DOHH2 (cell line): ENCODE measurements around the gene DDX60.

Experiments
- CTCF ChIP-seq: fragments of 200-600 bp; sonication (generic); IDR thresholded peaks from one replicate; pipeline ENCODE4 v1.5.1; 2014; ENCODE audit warnings: antibody characterized with exemption, mild to moderate bottlenecking, low read depth, low read length; ENCODE audit not compliant: poor library complexity, severe bottlenecking
- EZH2phosphoT487 ChIP-seq: fragments of 200-600 bp; sonication (generic); IDR thresholded peaks from 2 replicates; pipeline ENCODE4 v1.6.1; 2017; ENCODE audit warnings: borderline replicate concordance, mild to moderate bottlenecking, antibody characterized with exemption, low read length, moderate library complexity, mixed read lengths

DNA sequence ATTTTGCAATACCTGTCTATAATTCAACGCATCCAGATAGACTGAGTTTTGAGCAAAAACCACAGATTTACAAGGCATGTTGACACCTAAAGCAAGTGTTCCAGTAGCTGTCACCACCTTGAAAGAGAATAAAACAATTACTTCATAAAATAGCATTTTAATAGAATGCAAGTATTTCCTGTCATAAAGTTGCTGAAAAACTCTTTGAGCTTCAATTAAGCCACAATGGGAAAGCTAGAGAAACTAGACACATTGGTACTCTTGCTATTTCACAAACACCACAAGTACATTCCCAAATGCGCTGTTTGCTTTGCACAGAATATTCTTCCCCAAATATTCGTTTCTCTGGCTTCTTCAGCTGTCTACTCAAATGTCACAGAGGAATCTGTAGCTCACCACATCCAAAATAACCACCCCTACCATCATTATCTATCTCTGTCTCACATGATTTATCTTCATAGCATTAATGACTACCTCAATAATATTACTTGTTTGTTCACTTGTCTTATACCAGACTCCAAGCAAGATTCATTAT, 70.3 kb downstream of the DDX60 start:
- TF ChIP-seq CTCF (no peak), EZH2phosphoT487 (no peak)
